Measurements from ENCODE around the gene ITGAX.

- TF ChIP-seq PML (IDR thresholded peaks at IDR 0.05; ENCODE audit: low read length), result no peak
- TF ChIP-seq JUND (IDR thresholded peaks at IDR 0.05; ENCODE audit: low read depth, low read length), result no peak
- TF ChIP-seq EZH2 (IDR thresholded peaks at IDR 0.05; ENCODE audit: borderline replicate concordance, control insufficient read depth, low read depth, low read length), result no peak
- no peak for TF ChIP-seq TCF12 (IDR thresholded peaks at IDR 0.05; ENCODE audit: low read depth, low read length)
Measured at GRCh38 chr16:31430380-31431052, 75.5 kb downstream of the ITGAX start.

Data from GM12878 (cell line).